ENCODE measurements around the gene ALOX12B. TPM values are rescaled to one million over a fixed set of nuclear protein-coding genes. Genes with fewer than 3 reads are reported as not detected.
"Not testable (repeated sequence)": the region's sequence is repeated elsewhere in the genome, so short reads cannot be mapped to it uniquely, and the experiment has no call there.

ALOX12B gene
- total RNA-seq, 1 donor from 2014 or later: 0.72 TPM

DNA sequence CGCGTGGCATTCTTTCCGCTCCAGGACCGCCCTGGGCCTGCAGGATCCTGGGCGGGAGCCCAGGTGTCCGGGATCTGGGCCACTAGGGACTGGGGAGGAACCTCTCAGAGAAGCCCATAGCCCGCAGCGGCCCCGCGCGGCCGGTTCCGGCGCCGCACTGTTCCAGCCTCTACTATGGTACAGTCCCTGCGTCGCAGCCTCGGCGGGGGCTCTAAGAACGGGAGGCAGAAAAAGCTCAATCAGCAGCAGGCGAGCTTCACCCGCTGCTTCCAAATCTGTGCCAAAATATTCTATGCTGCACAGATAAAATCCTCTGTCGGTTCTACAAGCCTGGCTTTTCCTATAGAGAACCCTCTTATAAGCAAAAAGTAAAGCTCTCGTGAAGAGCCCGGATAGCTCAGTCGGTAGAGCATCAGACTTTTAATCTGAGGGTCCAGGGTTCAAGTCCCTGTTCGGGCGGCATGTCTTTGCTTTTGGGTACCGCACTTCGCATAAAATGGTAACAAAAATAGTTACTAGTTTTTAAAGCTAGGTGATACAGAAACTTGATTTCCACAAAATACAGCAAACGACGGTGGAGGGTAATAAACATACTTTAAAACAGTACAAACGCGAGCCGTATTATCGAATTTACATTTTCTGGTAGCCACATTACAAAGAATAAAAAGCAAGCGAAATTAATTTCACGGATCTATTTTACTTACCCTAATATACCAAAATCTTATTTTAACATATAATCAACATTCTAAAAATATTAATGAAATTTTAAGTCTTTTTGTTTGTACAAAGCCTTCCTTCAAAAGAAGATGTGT, 31.5 kb upstream of the ALOX12B start:
- peak; percentile 96 for DNase-seq

DNA sequence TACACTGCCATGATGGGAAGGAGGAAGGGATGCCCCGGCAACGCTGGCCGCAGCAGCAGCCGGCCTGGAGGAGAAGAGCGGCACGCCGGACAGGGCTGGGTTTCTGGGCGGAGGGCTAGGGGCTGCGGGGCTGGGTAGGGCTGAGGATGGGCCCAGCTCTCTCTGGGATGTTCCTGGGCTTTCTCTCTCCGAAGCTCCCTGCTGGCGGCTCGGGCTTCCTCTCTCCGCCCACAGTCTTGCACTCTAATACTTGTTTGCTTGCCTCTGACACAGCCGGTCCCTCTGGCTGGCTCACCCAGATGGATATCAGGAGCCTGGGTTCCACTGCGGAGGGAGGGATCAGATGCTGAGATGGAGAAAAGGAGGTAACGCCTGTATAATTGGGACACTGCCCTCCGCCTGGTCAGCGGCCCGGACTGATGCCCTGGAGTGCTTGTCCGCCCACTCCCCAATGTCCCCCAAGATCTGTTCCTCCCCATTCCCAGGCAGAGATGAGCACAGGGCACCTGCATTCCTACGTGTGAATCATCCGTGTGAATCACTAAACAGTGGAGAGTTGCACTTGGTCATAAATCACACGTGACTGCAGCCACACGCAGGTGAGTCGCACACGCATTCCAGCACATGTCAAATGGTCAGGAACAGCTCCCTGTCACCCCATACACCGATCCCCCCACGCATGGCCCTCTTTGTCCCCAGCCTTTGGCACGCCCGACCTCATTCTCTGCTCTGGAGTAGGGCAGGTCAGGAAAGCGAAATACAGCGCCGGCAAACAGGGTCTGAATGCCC, 30.7 kb upstream of the ALOX12B start, which contains the start of gene ALOXE3:
ALOXE3 (minus strand) TSS at position 535 of the 789 bp plus-strand sequence; CDS start at position 11, 524 bp downstream.
- peak; percentile 39 for DNase-seq

DNA sequence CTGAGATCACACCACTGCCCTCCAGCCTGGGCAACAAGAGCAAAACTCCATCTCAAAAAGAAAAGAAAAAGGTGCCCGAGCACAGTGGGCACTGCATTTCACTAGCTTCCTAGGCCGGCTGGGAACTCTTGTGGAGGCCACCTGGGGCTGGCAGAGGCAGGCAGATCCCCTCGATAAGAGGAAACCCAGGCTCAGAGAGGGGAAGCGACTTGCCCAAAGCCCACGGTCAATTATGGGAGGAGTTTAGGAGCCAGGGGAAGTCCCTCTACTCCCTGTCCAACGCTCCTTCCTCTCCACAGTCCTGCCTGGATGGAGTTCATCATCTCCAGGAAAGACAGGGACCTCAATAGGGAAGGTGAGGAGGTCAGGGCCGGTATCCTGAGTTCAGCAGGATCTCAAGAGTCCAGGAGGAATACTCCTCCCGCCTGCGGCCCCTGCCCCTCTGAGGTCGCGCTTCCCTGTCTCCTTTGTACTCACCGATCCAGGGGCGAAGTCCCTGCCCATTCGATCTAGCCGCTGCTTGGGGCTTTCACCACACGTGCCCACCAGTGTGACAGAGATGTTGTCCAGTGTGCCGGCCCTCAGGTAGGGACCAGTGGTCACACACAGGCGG, 30.0 kb upstream of the ALOX12B start:
- DNase-seq: no peak

DNA sequence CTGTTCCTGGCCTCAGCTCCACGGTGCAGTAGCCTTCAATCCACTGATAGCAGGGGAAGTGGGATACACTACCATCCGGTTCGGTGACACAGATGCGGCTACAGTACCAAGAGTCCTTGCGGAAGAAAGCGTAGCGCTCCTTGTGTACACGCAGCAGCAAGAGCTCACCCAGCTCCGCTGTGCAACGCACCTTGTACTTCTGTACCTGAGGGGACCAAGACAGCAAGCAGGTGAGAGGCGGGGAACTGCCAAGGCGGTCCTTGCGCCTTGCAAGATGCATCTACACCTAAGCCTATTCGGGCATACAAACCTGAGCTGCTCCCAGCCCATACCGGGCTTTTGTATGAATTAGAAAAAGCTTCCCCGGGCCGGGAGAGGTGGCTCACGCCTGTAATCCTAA, 29.3 kb upstream of the ALOX12B start:
- no peak for DNase-seq

DNA sequence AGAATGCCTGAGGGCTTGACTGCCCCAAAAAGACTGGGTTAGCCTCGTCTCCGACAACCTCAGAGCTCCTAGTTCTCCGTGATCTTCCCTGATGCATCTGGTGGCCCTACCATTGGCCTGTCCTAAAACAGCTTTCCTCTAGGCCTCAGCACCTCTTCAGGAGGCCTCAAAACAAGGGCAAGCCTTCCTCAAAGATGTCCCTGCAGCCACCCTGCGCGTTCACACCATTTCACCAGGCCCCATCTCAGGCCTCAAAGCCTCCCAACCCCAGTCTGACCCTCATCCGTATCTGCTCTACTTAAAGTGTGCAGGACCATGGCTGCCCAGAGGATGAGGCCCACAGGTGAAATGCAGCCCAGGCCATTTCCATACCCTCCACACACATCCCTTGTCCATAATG, 23.4 kb upstream of the ALOX12B start:
- DNase-seq: no peak

DNA sequence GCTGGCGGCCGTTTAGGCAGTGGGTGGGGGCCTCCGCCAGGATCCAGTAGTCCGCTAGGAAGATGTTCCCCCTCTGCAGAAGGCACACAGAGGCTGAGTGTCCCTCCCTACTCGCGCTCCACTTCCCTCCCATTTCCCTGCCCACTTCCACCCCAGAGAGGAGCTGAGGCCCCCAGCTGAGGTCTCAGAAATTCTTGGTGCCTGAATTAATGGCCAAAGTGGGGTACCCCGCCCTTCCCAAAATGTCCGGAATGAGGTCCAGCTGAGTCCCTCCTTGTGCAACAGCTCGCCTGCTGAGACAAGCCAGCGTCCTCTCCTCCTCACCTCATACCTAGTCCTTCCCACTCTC, 22.9 kb upstream of the ALOX12B start:
- DNase-seq: no peak

DNA sequence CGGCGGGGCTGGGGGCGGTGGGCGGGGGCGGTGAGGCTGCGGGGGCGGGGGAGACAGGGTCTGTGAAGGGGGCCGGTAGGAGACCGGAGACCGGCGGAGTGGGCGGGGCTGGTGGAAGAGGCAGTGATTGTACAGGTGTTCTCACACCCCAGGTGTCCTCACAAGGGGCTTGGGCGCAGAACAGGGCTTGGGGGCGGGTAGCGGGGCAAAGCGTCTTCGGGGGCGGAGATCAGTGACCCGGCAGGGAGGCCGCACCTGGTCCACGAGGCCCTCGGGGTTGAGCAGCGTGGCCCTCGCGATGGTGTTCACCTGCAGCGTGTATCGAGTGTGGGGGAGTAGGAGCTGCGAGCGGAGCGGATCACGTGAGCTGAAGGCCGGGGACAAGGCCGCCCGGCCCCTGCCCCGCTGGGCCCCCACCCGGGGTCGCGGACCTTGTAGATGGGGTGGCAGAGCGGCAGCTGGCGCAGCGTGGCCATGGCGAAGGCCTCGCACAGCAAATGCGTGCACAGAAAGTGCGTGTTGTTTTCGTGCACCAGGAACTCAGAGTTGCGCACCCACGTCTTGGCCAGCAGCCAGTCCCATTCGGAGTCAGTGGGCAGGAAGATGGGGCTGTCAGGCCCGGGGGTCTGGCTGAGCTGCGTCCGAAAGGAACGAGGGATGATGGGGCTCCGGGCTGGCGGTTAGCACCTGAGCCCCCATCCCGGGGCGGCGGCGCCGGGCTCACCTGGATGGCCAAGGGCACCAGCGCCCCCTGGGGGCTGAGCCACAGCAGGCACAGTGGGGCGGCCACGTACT, 22.3 kb upstream of the ALOX12B start:
- DNase-seq: peak; percentile 61

DNA sequence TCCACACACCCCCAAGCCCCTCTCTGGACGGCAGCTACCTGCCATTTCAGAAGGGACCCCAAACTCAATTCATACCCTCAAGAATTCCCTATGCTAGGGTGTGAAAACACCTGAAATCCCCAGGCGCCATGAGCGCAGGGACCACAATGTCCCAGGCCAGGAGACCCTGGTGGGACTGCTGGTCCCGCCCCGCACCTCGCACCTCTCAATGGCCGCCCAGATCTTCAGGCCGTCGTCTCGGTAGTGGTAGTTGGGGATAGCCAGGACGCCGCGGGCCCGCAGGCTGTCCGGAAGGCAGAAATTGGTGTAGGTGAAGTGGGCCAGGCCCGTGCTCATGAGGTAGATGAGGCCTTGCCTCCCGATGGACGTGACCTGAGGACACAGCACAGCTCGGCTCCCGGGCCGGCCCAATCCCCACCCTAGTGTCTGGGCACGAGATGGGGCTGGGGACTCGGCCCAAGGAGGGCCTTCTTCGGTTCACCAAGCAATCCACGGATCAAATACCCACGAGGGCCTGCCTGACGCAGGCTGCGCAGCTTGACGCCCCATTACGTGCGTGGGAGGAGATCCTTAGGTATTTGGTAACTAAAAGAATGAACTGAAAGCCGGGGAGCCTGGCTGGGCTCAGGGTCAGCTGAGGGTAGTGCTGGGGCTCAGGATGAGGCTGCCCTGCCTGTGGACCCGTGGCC, 21.6 kb upstream of the ALOX12B start:
- no peak for DNase-seq

DNA sequence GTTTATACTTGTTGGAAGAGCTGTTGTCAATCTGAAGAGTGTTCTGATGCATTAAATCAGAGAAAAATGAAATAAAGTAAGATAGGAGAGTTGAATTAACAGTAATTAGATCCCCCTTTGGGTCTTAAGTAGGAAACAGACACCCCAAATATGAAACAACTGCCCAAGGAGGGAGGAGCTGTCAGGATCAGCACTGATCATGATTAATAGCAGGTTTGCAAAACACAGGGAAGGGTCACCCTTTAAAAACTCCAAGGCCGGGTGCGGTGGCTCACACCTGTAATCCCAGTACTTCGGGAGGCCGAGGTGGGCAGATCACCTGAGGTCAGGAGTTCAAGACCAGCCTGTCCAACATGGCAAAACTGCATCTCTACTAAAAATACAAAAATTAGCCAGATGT, 19.5 kb upstream of the ALOX12B start:
- not testable (repeated sequence) for DNase-seq

DNA sequence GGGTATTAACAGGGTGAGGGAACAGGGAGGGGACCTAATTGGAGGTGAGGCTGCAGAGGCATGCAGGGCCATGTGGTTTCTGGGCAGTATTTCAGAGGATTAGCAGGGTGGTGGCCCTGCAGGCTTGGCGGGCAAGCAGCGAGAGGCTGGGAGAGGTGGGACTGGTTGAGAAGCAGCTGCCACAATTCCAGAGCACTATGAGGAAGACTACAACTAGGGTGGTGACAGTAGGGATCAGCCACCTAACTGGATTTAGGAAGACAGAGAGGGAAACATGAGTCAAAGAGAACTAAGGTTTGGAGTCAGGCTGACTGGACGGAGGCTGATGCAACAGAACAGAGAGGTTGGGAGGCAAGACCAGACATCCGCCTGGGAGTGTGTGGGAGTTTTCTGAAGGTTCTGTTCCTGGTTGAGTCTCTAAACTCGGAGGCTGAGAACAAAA, 18.5 kb upstream of the ALOX12B start:
- no peak for DNase-seq

DNA sequence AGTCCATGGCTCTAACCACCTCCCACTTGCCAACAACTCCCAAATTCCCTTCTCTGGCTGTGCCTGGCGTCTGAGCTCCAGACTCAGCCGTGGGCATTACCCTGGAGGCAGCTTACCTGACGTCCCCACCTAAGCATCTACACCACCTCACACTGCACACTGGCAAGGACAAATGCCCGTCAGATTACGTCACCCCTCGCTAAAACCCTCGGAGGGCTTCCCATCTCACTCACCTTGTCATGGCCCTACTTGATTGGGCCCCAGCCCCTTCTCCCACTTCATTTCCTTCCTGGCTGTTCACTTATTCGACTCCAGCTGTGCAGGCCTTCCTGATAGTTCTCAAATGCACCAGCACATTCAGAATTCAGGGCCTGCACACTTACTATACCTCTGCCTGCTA, 17.4 kb upstream of the ALOX12B start:
- no peak for DNase-seq

DNA sequence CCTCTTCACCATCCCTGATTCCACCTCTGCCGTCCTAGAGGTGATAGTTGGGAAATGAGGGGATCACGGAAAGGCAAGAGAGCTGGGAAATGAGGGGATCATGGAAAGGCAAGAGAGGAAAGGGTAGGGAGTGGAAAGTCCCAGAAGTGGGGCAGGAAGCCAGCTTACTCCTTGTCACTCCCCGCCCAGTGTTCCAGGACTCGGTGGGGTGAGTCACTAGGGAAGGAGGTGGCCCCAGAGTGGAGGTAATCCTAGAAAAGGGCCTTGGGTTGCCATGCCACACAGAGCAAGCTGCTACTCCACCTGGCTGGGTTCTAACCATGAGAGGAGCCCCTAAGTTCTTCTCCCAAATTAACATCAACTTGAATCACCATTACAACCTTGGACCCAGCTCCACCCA, 16.0 kb upstream of the ALOX12B start:
- no peak for DNase-seq

DNA sequence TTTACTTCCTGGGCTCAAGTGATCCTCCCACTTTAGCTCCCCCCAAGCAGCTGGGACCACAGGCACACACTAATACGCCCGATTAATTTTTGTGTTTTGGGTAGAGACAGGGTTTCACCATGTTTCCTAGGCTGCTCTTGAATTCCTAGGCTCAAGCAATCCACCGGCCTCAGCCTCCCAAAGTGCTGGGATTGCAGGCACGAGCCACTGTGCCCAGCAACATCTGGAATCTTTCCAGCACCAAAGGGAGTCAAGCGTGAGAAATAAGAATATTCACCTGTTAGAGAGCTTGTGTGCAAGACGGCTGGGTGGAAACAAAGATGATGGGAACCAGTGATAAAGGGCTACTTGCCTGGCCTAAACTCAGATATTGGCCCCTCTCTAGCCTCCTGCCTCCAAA, 14.2 kb upstream of the ALOX12B start:
- no peak for DNase-seq

DNA sequence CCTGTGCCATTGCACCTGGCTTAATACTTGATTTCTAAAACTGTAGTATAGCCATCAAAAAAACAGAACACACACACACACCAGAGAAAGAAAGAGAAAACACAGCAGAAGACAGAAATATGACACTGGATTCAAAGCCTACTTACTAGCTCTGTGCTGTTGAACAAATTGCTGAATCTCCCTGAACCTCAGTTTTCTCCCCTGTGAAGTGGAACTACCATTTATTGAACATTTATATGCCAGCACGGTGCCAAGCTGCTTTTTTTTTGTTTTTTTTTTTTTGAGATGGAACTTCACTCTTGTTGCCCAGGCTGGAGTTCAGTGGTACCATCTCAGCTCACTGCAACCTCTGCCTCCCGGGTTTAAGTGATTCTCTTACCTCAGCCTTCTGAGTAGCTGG, 13.2 kb upstream of the ALOX12B start:
- DNase-seq: no peak

DNA sequence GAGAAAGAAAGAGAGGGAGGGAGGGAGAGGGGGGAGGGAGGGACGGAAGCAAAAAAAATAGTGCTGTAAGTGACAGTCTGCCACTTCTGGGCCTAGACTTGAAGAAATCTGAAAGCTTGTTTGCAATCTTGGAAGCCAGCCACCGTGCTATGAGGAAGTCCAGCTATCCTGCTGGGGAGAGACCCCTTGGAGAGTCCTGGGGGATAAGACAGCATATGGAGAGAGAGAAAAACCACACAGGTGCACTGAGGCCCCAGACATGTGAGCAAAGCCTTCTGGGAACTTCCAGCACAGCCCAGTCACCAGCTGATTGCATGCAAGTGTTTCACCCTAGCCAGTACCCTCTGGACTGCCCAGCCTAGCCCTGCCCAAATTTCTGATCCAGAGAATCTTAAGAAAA, 12.6 kb upstream of the ALOX12B start:
- peak; percentile 42 for DNase-seq

DNA sequence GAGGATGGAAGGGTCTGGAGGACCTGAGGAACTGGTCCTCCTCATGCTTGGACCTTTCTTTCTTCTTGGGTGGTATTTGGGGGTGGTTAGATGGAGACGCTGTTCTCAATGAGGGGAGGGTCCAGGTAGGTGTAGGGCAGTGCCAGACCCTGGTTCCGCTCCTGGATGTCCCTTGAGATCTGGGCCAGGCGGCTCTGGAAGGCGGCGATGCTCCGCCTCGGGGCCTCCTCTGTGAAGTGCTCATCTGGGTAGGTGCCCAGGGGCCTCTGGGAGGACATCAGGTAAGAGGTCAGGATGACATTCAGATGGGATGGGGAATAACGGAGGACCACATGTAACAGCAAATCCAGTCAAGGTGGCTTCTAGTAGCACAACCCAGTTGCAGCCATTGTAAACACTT, 9.0 kb upstream of the ALOX12B start:
- DNase-seq: no peak

DNA sequence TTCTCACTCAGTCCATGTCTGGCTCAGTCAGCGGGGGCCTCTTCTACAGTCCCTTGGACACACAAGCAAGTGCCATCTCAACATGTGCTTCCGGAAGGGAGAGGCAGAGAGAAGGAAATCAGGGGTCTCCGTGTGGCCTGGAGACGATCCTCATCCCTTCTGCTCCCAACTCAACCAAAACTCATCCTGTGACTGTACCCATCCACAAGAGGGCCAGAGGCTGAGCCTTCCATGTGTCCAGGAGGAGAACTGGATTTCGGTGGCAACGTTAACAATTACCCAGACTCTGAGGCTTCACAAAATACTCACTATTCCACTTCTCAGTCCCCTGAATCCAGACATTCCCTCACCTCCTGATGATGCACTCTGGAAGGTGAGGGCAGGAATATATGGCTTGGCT, 7.8 kb upstream of the ALOX12B start:
- no peak for DNase-seq

DNA sequence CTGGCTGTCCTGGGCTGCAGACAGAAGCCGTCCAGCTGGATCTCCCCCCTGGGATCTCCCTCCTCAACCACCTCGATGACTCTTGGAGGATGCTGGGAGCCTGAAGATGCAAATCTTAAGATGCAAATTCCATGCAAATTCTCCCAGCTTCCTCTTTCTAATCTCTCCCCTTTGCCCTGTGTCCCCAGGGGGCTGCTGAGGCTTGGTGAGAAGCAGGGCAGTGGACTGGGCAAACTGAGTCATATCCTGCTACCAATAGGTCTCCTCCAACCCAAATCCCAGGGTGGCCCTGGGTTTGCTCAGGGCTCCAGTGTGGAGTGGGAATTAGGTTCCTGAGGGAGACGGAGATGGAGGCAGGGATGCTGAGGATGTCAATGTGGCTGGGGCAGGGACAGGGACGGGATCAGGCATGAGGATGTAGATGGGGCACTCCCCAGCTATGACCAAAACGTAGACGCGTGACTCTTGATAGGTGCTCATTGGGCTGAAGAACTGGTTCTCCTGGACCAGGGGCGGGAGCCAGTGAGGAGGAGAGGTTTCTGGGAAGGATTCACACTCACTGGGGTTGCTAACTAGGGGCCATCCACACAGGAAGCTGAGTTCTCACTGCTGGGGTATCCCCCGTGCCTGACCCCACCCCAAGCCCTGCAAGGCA, 3.6 kb upstream of the ALOX12B start:
- no peak for DNase-seq

DNA sequence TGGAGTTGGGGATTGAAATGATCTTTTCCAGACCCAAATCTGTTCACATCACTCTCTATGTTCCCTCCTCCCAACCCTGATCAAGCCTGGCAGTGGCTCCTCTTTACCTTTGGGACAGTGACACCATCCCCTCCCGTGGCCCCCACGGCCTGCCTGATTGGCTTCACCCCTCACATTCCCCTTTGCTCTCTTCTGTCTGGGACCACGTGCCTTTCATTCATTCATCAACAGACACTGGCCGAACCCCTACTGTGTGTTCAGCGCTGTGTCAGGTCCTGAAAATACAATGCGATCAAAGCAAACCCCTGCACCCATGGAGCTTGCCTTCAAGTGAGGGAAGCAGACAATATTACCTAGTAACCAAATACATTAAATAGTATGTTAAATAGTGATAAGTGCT, 2.2 kb upstream of the ALOX12B start:
- DNase-seq: no peak

DNA sequence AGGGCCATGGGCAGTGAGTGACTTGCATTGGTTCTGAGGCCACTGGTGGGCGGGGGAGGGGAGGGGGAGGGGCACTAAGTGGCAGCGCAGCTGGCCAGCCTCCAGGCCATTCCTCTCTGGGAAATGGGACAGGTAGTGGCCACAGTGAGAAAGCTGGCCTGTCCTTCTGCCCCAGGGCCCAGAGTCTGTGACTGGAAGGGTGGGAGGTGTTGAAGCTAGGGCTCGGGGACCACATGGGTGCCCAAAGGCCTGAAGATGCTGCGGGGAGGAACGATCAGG, 375 bp upstream of the ALOX12B start:
- DNase-seq: no peak

DNA sequence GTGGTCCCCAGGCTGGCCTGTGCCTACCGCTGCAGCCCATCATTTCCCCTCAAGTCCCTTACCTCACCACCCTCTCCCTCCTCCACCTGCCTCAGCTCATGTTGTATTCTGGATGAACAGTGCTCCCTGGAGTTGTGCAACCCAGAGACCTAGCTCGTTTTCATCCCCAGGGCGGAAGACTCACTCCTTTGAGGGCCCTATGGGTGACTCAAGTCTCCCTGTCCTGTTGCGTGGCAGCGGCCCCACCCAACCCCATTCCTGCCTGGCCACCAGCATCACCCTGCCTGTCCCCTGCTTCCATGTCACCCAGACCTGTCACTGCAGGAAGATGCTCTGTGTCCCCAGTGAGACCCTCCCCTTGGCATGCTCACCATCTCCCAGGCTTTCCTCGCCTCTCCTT, 3.3 kb downstream of the ALOX12B start:
- no peak for DNase-seq

DNA sequence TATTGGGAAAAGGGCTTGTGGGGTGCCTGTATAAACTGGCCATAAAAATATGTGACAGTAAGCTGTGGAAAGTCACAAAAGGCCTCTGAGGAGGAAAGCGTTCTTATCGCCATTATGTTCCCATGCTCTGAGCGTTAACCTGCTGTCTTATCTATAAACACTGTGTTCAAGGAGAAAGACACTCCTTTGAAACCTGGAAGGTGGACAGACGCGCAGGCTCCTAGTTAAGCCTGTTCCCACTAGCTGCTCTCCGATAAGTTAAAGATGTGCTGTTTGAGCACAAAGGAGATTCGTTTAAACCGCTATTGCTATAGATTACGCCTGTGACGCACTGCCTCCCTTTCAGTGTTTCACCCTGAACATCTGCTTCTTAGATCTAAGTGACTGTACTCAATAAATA, 5.2 kb downstream of the ALOX12B start:
- no peak for DNase-seq
